GM18505 (cell line): ENCODE data around the gene ACBD4.

ENCODE experiments used
- ATAC-seq: cut with Tn5 transposase; IDR thresholded peaks from one replicate; pipeline ENCODE4 v1.9.1; 2021; ENCODE audit not compliant: unreplicated experiment
- POLR2A ChIP-seq: IDR thresholded peaks from 4 replicates; pipeline ENCODE4 v1.6.1; 2011; ENCODE audit warnings: borderline replicate concordance; ENCODE audit not compliant: insufficient read depth, insufficient read length; ENCODE audit errors: extremely low read depth

ACBD4 gene

GRCh38 chr17:45098081-45098868, 37.2 kb upstream of the ACBD4 start:
- ATAC-seq = no peak
- TF ChIP-seq POLR2A = no peak

GRCh38 chr17:45098869-45099616, 36.4 kb upstream of the ACBD4 start:
- TF ChIP-seq POLR2A = no peak
- no peak for ATAC-seq

- ATAC-seq = no peak
Measured at GRCh38 chr17:45101546-45101882, 34.0 kb upstream of the ACBD4 start.

GRCh38 chr17:45101883-45102811, 33.3 kb upstream of the ACBD4 start:
- TF ChIP-seq POLR2A = no peak
- ATAC-seq = no peak

More at GRCh38 chr17:45101546-45101882, 34.0 kb upstream of the ACBD4 start:
- no peak for TF ChIP-seq POLR2A

GRCh38 chr17:45102856-45103255, 32.6 kb upstream of the ACBD4 start:
- no peak for TF ChIP-seq POLR2A
- ATAC-seq = no peak

- ATAC-seq = no peak
- no peak for TF ChIP-seq POLR2A
Measured at GRCh38 chr17:45103269-45103795, 32.2 kb upstream of the ACBD4 start.

GRCh38 chr17:45104029-45104428, 31.5 kb upstream of the ACBD4 start:
- no peak for TF ChIP-seq POLR2A
- ATAC-seq = no peak

GRCh38 chr17:45104497-45104896, 31.0 kb upstream of the ACBD4 start:
- no peak for TF ChIP-seq POLR2A
- no peak for ATAC-seq

- no peak for ATAC-seq
- no peak for TF ChIP-seq POLR2A
Measured at GRCh38 chr17:45104907-45105624, 30.4 kb upstream of the ACBD4 start.

GRCh38 chr17:45106096-45106495, 29.4 kb upstream of the ACBD4 start:
- no peak for TF ChIP-seq POLR2A
- ATAC-seq = no peak

- ATAC-seq = no peak
- no peak for TF ChIP-seq POLR2A
Measured at GRCh38 chr17:45106582-45106981, 28.9 kb upstream of the ACBD4 start.

- no peak for TF ChIP-seq POLR2A
- no peak for ATAC-seq
Measured at GRCh38 chr17:45107293-45108010, 28.0 kb upstream of the ACBD4 start.
